Retinal pigment epithelial cell (primary cell): ENCODE results near the gene PDE3A.

ENCODE experiments used
- DNase-seq: peaks from one replicate; pipeline ENCODE4 v3.0.0-alpha.2; 2010; ENCODE audit warnings: low read depth
- H3K4me3 ChIP-seq: 2 replicates; pipeline ENCODE4 v1.5.1; 2011; ENCODE audit warnings: mild to moderate bottlenecking, low read length, control low read depth, moderate library complexity
- TF ChIP-seq, protein P1 (sequence below): conservative IDR thresholded peaks from 2 replicates; pipeline ENCODE4 v1.5.1; 2011; ENCODE audit warnings: low read depth, low read length, control low read depth, inconsistent platforms

The PDE3A gene

DNA sequence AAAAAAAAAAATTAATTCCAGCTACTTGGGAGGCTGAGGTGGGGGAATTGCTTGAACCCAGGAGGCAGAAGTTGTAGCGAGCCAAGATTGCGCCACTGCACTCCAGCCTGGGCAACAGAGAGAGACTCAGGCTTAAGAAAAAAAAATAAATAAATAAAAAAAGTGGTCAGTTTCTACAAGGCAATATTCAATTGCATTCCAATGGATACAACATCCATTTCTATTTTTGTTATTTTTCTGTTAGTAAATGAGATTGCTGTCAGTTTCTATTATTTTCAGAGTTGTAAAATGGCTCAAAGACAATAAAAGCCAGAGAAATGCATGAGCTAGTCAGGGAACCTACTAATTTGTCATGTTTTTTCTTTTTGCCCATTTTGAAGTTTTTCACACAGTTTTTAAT is 119.2 kb downstream of the PDE3A start:
- DNase-seq: no peak
- TF ChIP-seq, protein P1, sequence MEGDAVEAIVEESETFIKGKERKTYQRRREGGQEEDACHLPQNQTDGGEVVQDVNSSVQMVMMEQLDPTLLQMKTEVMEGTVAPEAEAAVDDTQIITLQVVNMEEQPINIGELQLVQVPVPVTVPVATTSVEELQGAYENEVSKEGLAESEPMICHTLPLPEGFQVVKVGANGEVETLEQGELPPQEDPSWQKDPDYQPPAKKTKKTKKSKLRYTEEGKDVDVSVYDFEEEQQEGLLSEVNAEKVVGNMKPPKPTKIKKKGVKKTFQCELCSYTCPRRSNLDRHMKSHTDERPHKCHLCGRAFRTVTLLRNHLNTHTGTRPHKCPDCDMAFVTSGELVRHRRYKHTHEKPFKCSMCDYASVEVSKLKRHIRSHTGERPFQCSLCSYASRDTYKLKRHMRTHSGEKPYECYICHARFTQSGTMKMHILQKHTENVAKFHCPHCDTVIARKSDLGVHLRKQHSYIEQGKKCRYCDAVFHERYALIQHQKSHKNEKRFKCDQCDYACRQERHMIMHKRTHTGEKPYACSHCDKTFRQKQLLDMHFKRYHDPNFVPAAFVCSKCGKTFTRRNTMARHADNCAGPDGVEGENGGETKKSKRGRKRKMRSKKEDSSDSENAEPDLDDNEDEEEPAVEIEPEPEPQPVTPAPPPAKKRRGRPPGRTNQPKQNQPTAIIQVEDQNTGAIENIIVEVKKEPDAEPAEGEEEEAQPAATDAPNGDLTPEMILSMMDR: no peak
- H3K4me3 ChIP-seq: no peak overlapping the region

GRCh38 chr12:20489645-20490044 is 121.3 kb downstream of the PDE3A start:
- TF ChIP-seq, protein P1: no peak
- H3K4me3 ChIP-seq: no peak overlapping the region
- DNase-seq: peak; percentile 68

GRCh38 chr12:20490213-20490612 is 121.9 kb downstream of the PDE3A start:
- TF ChIP-seq, protein P1: no peak
- no peak overlapping the region for H3K4me3 ChIP-seq
- DNase-seq: no peak

GRCh38 chr12:20491290-20491689 is 123.0 kb downstream of the PDE3A start:
- TF ChIP-seq, protein P1: no peak

DNA sequence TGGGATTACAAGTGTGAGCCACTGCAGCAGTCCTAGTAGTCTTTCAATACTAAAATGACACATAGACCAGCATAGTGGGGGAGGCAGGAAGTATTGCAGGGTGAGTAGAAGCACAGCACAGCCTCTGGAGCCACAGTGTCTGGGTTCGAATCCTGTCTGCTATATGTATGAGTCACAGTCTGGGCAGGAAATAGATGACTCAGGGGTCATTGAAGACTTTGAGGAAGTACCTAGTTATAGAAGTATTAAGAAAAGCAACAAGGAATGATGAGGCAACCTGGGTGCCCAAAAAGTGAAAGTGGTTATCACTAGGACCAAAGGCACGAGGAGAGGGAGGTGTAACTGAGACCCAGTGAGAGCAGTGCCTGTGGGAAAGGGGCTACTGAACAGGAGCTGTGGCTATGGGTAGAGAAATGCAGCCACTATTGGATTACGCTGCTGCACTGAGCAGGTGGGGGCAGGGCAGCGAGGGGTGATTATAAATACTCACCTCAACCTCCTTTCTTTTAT is 124.0 kb downstream of the PDE3A start:
- no peak for DNase-seq
- no peak overlapping the region for H3K4me3 ChIP-seq
- TF ChIP-seq, protein P1: no peak

More at GRCh38 chr12:20491290-20491689, 123.0 kb downstream of the PDE3A start:
- no peak for DNase-seq
- no peak overlapping the region for H3K4me3 ChIP-seq

- DNase-seq: peak; percentile 27
- TF ChIP-seq, protein P1: no peak
These were observed 125.6 kb downstream of the PDE3A start for GRCh38 chr12:20493934-20494333.

DNA sequence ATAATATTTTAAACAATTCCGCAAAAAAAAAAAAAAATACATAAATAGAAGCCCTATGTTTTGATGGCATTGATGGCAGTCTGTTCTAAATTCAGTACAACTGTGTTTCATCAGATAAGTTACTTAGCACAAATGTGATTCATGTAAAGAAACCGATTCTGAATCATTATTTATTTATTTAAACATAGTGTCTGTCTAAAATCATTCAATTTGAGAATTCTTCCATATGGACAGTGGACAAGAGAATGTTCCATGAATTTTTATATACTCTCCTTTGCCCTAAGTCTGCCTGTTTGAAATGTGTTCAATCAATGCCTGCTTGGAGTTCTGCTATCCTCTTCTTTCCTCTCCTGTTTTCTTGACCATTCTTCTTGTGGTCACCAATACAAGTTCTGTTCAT is 126.5 kb downstream of the PDE3A start:
- DNase-seq: no peak
- TF ChIP-seq, protein P1: no peak
- no peak overlapping the region for H3K4me3 ChIP-seq

More at GRCh38 chr12:20493934-20494333, 125.6 kb downstream of the PDE3A start:
- no peak overlapping the region for H3K4me3 ChIP-seq
